Fibroblast of skin of right biceps (primary cell): ENCODE data around the gene TPM3.
"Not testable (repeated sequence)": the region's sequence is repeated elsewhere in the genome, so short reads cannot be mapped to it uniquely, and the experiment has no call there.

Experiments used
- DNase-seq: peaks from one replicate; pipeline ENCODE4 v3.0.0-alpha.2; 2013

TPM3 gene

GRCh38 chr1:154158307-154159125, 33.4 kb downstream of the TPM3 start:
- DNase-seq, result no peak

- DNase-seq, result no peak
Observed at GRCh38 chr1:154157520-154158306, 34.2 kb downstream of the TPM3 start.

GRCh38 chr1:154155251-154155650, 36.6 kb downstream of the TPM3 start:
- DNase-seq, result no peak

GRCh38 chr1:154154534-154155191, 37.2 kb downstream of the TPM3 start, which contains the start of gene NUP210L:
Gene NUP210L (minus strand): TSS chr1:154155073.
- peak; percentile 31 for DNase-seq

GRCh38 chr1:154154053-154154452, 37.8 kb downstream of the TPM3 start:
- DNase-seq, result no peak

- DNase-seq, result peak; percentile 31
Observed at GRCh38 chr1:154151311-154151710, 40.6 kb downstream of the TPM3 start.

GRCh38 chr1:154148807-154149206, 43.1 kb downstream of the TPM3 start:
- DNase-seq, result no peak

GRCh38 chr1:154147505-154147904, 44.4 kb downstream of the TPM3 start:
- not testable (repeated sequence) for DNase-seq

- DNase-seq, result no peak
Observed at GRCh38 chr1:154145986-154146385, 45.9 kb downstream of the TPM3 start.

- DNase-seq, result no peak
Observed at GRCh38 chr1:154142358-154142757, 49.5 kb downstream of the TPM3 start.

- DNase-seq, result peak; percentile 58
Observed at GRCh38 chr1:154141240-154141639, 50.7 kb downstream of the TPM3 start.

GRCh38 chr1:154137888-154138287, 54.0 kb downstream of the TPM3 start:
- no peak for DNase-seq

GRCh38 chr1:154133256-154133655, 58.6 kb downstream of the TPM3 start:
- no peak for DNase-seq

- no peak for DNase-seq
Observed at GRCh38 chr1:154129391-154129970, 62.4 kb downstream of the TPM3 start.

GRCh38 chr1:154123205-154123604, 68.7 kb downstream of the TPM3 start:
- not testable (repeated sequence) for DNase-seq

- DNase-seq, result no peak
Observed at GRCh38 chr1:154117642-154118041, 74.3 kb downstream of the TPM3 start.

GRCh38 chr1:154115180-154115579, 76.7 kb downstream of the TPM3 start:
- no peak for DNase-seq
